AG08395 (cell line): Measurements from ENCODE around the gene PIGR.

ENCODE experiments used
- DNase-seq: peaks from one replicate; pipeline ENCODE4 v3.0.0; 2012; ENCODE audit warnings: mixed read lengths, low spot score

The PIGR gene

GRCh38 chr1:206890125-206891060 is 55.9 kb downstream of the PIGR start:
- peak; percentile 45 for DNase-seq

- DNase-seq: no peak
Observed at GRCh38 chr1:206887701-206888100, 58.6 kb downstream of the PIGR start.

DNA sequence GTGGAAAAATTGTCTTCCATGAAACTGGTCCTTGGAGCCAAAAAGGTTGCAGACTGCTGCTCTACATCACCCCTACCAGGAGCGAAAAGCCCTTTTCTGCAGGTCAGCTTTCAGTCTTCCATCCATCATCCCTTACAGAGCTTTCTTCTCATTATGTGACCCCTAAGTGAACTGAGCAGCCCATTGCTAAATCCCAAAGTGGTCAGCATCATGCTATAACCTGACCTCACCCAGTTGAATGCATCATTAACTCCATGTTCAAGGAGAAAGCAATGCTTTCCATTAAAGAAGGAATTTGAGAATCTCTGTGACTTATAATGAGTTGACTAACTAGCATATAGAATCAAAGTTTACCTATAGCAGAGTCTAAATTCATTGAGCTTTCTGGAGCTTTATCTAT is 59.4 kb downstream of the PIGR start:
- no peak for DNase-seq

GRCh38 chr1:206885341-206886060 is 60.8 kb downstream of the PIGR start:
- DNase-seq: no peak

DNA sequence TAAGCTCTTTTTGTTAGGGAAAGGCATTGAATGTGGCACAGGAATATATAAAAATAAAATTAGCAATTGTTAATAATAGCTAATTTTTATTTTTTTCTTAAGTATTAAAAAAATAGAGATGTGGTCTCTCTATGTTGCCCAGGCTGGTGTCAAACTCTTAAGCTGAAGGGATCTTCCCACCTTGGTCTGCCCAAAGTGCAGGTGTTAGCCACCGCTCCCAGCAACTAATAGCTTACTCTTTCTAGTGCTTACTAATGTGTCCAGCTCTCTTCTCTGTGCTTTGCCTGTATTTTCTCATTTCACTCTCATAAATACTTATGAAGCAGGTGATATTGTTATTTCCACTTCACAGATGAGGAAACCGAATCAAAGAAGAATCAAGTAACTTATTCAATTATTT is 62.4 kb downstream of the PIGR start:
- DNase-seq: no peak

DNA sequence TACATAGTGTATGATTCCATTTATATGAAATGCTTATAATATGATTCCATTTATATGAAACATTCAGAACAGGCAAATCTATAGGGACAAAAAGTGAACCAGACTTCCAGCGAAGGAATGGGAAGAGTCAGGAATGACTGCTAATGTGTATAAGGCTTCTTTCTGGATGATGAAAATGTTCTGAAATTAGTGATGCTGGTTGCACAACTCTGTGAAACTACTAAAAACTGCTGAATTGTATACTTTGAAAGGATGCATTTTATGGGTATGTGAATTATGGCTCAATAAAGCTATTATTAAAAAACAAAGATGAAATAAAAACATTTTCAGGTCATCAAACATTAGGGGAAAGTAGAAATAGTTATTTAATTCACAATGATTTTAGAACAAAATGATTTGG is 63.1 kb downstream of the PIGR start:
- DNase-seq: no peak

- no peak for DNase-seq
Observed at GRCh38 chr1:206882555-206882954, 63.7 kb downstream of the PIGR start.

GRCh38 chr1:206880314-206880713 is 66.0 kb downstream of the PIGR start:
- DNase-seq: no peak
